ENCODE results near the gene C6orf141. TPM values are rescaled to one million over a fixed set of nuclear protein-coding genes. Genes with fewer than 3 reads are reported as not detected.
"Not testable (repeated sequence)": the region's sequence is repeated elsewhere in the genome, so short reads cannot be mapped to it uniquely, and the experiment has no call there.

Gene C6orf141
- total RNA-seq, 1 experiment from 2014 or later, result not detected

DNA sequence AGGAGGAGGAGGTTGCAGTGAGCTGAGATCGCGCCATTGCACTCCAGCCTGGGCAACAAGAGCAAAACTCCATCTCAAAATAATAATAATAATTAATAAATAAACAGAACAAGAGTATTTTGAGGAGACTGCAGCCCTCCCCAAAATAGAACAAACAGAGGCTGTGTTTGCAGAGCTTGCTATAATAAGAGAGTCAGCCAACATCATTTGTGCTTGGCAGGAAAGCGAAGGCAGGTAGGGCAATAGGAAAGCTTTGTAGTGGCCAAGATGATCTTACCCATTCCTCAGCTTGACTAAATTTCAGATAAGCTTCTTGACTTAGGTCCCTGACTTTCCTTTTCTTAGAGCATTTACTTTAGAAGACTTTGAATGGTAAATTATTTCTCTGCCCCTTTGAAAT is 6.7 kb downstream of the C6orf141 start:
- DNase-seq (ENCODE audit: low read depth, low spot score), result no peak
- in situ Hi-C loops (cut with HindIII; ENCODE audit: low pct_unique_long_range_greater_than_20kb, low sequenced_read_pairs), result no loop called here

DNA sequence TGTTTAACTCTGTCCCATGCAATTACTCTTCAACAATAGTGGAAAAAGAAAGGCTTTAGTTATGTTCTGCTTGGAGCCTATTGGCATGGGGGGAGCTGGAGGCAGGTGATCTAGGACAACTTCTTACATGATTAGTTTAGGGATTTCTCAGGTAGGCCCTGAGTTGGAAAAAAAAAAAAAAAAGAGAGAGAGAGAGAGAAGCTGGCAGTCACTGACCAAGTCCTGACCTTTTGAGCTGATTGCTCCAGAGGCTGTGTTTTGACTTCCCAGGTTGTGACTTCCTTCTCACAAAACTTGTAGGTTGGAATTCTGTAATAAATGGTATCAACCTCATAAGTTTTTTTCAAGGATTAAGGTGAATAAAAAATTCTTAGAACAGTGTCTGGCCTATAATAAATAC is 7.8 kb downstream of the C6orf141 start:
- no peak for DNase-seq (ENCODE audit: low read depth, low spot score)
- in situ Hi-C loops (cut with HindIII; ENCODE audit: low pct_unique_long_range_greater_than_20kb, low sequenced_read_pairs), result no loop called here

DNA sequence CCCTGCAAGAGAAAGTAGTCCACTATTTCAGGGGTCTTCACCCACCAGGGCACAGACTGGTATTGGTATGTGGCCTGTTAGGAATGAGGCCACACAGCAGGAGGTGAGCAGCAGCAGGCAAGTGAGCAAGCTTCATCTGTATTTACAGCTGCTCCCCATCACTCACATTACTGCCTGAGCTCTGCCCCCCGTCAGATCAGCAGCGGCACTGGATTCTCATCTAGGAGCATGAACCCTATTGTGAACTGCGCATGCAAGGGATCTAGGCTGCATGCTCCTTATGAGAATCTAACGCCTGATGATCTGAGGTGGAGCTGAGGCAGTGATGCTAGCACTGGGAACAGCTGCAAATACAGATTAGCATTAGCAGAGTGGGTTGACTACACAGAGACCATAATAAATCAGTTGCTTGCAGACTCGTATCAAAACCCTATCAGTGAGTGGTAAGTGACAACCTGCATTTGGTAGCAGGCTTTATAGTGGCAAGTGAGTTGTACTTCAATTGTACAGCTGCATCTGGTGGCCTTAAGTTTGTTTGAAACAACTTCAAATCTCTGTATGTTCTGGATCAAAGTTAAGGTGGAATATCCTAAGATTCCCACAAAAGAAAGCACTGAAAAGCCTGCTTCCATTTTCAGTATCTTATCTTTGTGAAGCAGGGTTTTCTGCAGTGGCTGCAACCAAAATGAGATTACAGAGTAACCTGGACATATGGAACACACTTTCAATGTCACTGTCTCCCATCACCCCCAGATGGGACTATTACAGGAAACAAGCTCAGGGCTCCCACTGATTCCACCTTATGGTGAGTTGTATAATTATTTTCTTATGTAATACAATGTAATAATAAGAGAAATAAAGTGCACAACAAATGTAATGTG is 12.8 kb downstream of the C6orf141 start:
- DNase-seq (ENCODE audit: low read depth, low spot score), result no peak
- in situ Hi-C loops (cut with HindIII; ENCODE audit: low pct_unique_long_range_greater_than_20kb, low sequenced_read_pairs), result no loop called here

DNA sequence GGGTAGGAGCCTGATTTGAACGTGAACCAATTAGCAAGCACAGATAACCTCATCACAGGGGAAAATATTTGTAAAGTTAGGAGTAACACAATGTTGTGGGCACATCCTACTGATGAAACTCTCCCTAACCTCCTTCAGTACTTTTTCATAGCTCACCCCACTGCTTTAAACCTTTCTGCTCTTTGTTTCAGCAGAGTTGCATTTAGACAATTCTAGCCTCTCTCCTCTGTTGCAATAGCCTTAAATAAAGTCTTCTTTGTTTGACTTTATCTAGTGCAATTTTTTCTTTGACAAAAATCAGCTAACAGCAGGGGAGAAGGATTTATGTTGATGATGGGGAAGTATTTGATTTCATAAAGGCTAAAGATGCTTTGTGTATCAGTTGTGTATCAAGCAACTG is 14.1 kb downstream of the C6orf141 start:
- in situ Hi-C loops (cut with HindIII; ENCODE audit: low pct_unique_long_range_greater_than_20kb, low sequenced_read_pairs), result no loop called here
- peak; percentile 44 for DNase-seq (ENCODE audit: low read depth, low spot score)

DNA sequence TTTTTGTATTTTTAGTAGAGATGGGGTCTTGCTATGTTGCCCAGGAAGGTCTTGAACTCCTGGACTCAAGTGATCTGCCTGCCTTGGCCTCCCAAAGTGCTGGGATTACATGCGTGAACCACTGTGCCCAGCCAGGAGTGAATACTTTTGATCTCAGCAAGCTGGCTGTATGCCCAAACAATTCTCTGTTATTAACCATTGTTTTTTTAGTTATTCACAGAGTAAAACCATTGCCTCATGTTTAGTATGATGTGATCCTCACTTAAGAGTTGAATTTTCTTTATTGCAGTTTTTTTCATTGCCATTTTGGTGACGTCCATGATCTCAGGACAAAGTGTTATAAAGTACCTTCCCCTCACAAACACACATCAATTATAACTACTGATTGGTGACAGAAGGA is 14.8 kb downstream of the C6orf141 start:
- no peak for DNase-seq (ENCODE audit: low read depth, low spot score)
- in situ Hi-C loops (cut with HindIII; ENCODE audit: low pct_unique_long_range_greater_than_20kb, low sequenced_read_pairs), result no loop called here

DNA sequence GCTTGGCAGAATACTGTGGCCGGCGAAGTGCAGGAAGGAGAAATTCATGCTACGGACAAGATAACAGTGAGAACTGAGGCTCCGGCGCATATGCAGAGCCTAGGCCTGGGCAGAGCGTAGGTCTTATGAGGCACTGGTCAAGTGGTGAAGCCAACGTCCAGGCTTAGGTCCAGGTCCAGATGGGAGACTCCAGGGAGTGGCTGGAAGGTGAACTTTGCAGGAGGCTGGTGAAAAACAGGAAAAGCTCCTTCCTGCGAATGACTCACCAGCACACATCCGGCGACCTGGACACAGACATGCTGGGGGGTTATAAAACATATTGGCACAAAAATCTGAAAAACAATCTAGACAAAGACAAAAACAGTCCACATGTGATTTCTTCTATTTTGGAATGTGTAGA is 15.4 kb downstream of the C6orf141 start:
- no peak for DNase-seq (ENCODE audit: low read depth, low spot score)
- in situ Hi-C loops (cut with HindIII; ENCODE audit: low pct_unique_long_range_greater_than_20kb, low sequenced_read_pairs), result no loop called here

DNA sequence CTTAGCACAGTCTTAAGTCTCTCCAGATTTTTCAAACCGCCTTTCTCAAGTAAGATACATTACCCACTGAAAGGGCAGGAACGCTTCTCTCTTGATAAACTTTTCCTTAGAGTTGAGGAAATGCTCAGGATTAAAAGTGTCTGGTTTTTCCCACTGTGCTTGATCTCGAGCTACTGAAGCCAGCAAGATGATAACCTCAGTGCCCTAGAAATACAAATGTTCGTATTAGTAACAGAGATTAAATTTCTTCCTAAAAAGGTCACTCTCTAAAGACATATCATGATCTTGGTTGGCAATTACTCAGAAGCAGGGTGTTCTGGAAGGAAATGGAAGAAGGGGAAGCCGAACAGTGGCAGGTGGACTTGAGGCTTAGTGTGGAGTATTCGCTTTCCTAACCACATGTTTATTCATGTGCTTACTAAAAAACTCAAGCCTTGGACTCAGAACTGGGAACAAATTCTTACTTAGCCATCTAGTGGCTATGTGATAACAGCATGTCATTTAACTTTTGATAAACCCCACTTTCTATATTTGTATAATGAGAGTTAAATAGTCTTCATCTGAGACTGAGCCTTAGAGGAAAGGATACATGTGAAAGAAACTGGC is 20.1 kb downstream of the C6orf141 start:
- in situ Hi-C loops (cut with HindIII; ENCODE audit: low pct_unique_long_range_greater_than_20kb, low sequenced_read_pairs), result no loop called here
- DNase-seq (ENCODE audit: low read depth, low spot score), result peak; percentile 29

DNA sequence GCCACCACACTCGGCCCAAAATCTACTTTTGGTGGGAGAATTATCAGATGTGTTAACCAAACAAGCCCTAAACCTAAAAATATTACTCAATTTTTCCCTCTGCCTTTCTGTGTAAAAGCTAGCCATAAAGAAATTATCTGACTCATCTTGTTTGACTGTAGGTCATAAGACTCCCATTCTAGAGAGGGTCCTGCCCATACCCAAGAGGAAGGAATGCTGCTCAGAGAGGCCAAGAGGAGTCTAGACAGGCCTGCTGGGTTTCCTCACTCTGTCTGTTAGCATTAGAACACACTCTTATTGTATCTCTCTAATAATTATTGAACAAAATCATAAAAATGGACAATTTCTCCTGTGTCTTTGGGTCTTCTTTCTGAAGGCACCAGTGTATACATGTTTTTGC is 26.1 kb downstream of the C6orf141 start:
- DNase-seq (ENCODE audit: low read depth, low spot score), result no peak
- in situ Hi-C loops (cut with HindIII; ENCODE audit: low pct_unique_long_range_greater_than_20kb, low sequenced_read_pairs), result no loop called here

DNA sequence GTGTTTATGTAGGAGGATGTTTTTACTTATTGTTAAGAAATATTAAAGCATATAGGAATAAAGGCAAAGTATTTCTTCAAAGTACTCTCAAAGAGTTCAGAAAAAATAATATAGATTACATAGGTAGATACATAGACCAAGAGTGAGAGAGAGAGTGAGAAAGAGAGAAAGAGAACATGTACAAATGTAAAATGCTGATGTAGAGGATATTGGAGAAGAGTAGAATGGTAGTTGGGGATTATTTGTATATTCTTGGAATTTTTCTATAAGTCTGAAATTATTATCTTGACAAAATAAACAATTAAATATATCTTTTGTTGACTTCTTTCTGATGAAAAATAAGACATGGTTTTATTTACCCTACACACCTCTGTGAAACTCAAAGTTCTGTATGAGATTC is 29.2 kb downstream of the C6orf141 start:
- no peak for DNase-seq (ENCODE audit: low read depth, low spot score)
- in situ Hi-C loops (cut with HindIII; ENCODE audit: low pct_unique_long_range_greater_than_20kb, low sequenced_read_pairs), result no loop called here

DNA sequence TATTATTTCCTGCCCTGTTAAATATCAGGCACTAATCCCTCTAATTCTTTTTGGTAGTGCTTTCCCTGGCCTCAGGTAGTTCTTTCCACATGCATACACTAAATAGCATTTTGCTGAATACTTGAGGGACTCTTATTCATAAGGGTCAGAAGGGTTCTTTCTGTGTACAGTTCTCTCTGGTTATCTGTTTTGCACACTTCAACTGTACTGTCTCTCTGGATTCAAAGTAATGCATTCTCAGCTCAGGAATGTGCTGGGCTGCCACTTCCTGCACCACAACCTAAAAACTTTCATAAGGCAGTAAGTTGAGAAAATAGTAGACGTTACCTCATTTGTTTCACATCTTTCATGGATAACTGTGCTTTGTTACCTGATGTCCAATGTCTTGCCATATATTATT is 32.1 kb downstream of the C6orf141 start:
- no peak for DNase-seq (ENCODE audit: low read depth, low spot score)
- in situ Hi-C loops (cut with HindIII; ENCODE audit: low pct_unique_long_range_greater_than_20kb, low sequenced_read_pairs), result no loop called here

DNA sequence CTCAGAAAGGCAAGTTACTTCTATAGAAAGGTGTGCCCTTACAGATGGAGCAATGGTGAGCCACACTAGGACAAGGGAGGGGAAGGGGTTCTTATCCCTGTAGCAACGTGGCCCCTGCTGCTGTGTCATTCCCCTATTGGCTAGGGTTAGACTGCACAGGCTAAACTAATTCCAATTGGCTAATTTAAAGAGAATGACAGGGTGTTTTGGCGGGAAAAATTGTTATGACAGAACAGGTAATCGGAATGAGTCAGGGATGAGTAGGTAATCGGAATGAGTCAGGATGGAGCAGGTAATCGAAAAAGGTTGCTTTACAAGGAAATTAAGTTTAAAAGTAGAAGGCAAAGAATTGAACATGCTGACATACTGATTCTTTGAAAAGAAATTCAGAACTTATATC is 36.8 kb downstream of the C6orf141 start:
- in situ Hi-C loops (cut with HindIII; ENCODE audit: low pct_unique_long_range_greater_than_20kb, low sequenced_read_pairs); DNase-seq (ENCODE audit: low read depth, low spot score): not testable (repeated sequence)

Other genes with a start within 250 kb of the C6orf141 start
- 11.5 and 11.9 TPM in 2 replicates for gene MMUT, start 87.4 kb upstream of the C6orf141 start, total RNA-seq (2014; rRNA removed; shearing (Covaris generic))
- 14.2 and 14.7 TPM in 2 replicates for gene CENPQ, start 87.3 kb upstream of the C6orf141 start, total RNA-seq (2014; rRNA removed; shearing (Covaris generic))
- gene GLYATL3, start 50.7 kb upstream of the C6orf141 start, total RNA-seq (2014; rRNA removed; shearing (Covaris generic)), result not detected in 2 replicates
- not detected in 2 replicates for gene RHAG, start 86.2 kb downstream of the C6orf141 start, total RNA-seq (2014; rRNA removed; shearing (Covaris generic))
- not detected in 2 replicates for gene CRISP2, start 162.9 kb downstream of the C6orf141 start, total RNA-seq (2014; rRNA removed; shearing (Covaris generic))
- gene CRISP3, start 193.7 kb downstream of the C6orf141 start, total RNA-seq (2014; rRNA removed; shearing (Covaris generic)), result not detected in 2 replicates
- not detected in 2 replicates for gene PGK2, start 236.6 kb downstream of the C6orf141 start, total RNA-seq (2014; rRNA removed; shearing (Covaris generic))